Peyer's patch (tissue), 4 donors: ENCODE measurements around the gene REPIN1. TPM values are rescaled to one million over a fixed set of nuclear protein-coding genes. Genes with fewer than 3 reads are reported as not detected.

Source experiments
- DNase-seq, 3 donors: peaks; one replicate each; pipeline ENCODE4 v3.0.0-alpha.2; 2017 to 2019
- H3K27ac ChIP-seq, 4 donors: fragments of 200-600 bp; sonication (generic); one replicate each; pipeline ENCODE4 v1.5.1; 2016 to 2019
- H3K27me3 ChIP-seq, 2 donors: fragments of 200-600 bp; sonication (generic); one replicate each; pipeline ENCODE4 v1.5.1; 2019
- H3K36me3 ChIP-seq, 3 donors: fragments of 200-600 bp; sonication (generic); one replicate each; pipeline ENCODE4 v1.5.1; 2016 to 2019
- H3K4me1 ChIP-seq, 4 donors: fragments of 200-600 bp; sonication (generic); one replicate each; pipeline ENCODE4 v1.5.1; 2016 to 2019
- H3K4me3 ChIP-seq, 4 donors: fragments of 200-600 bp; sonication (generic); 1 replicate in 3 of 4; 2 replicates in 1 of 4; pipeline ENCODE4 v1.5.1; 2016 to 2019; ENCODE audit warnings: mild to moderate bottlenecking in 1 of 4
- H3K9me3 ChIP-seq, 4 donors: fragments of 200-600 bp; sonication (generic); one replicate each; pipeline ENCODE4 v1.5.1; 2016 to 2019; ENCODE audit warnings: mild to moderate bottlenecking in 1 of 4
- POLR2A ChIP-seq, 2 donors: fragments of 450-650 bp; IDR thresholded peaks; one replicate each; pipeline ENCODE4 v1.5.1; 2017; ENCODE audit warnings: antibody characterized with exemption in 2 of 2, mild to moderate bottlenecking in 2 of 2, moderate library complexity in 2 of 2
- total RNA-seq, 4 donors: library from RNA; depleted of rRNA; stranded (reverse); fragments of >200 nt; gene quantifications; one replicate each; pipeline ENCODE4 v1.1.0, GENCODE V29; 2016
- TF ChIP-seq, protein P1 (sequence below), 6 experiments: fragments of 450-650 bp in 4 of 6; fragments of 200-600 bp in 2 of 6; sonication (generic) in 1 of 6; IDR thresholded peaks; one replicate each; pipeline ENCODE4 v1.5.1; 2017 to 2019; ENCODE audit warnings: antibody characterized with exemption in 6 of 6, mild to moderate bottlenecking in 3 of 6, moderate library complexity in 1 of 6

Gene REPIN1
- total RNA-seq = 100 to 1,000 TPM; 138 to 209 (median 159) TPM

GRCh38 chr7:150368096-150368883 is at the start of gene REPIN1:
Gene REPIN1 (plus strand): TSS chr7:150368822. CDS start chr7:150369712, 890 bp downstream.
- peaks cover 0 to 43% (median 21%) of the 10 kb centered on the region in 4 donors for H3K4me1 ChIP-seq

DNA sequence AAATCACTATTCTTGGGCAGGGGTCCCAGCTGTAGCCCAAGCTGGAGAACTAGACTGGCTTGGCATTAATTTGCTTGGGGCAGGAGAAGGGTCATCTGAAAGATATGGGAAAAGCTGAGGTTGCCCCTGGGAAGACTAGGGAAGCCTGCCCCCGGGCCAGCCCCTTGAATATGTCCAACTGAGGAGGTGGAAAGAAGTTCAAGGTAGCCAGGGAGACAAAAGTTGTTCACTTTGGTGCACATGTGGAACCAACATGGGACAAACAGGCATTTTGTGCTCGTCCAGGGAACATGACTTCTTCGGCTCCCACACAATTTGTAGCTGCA is 46.9 kb upstream of the REPIN1 start:
- Histone ChIP-seq H3K4me1 (peaks cover 0 to 27% (median 8%) of the 10 kb centered on the region in 4 donors), H3K27me3 (no peaks in the 10 kb centered on the region), H3K36me3 (no peaks in the 10 kb centered on the region), H3K4me3 (peak overlapping the region in 1 of 4 donors; percentile 84), H3K9me3 (no peaks in the 10 kb centered on the region), H3K27ac (no peak overlapping the region)
- no peak for DNase-seq
- no peak for TF ChIP-seq POLR2A (IDR thresholded peaks at IDR 0.05)
- TF ChIP-seq, protein P1, sequence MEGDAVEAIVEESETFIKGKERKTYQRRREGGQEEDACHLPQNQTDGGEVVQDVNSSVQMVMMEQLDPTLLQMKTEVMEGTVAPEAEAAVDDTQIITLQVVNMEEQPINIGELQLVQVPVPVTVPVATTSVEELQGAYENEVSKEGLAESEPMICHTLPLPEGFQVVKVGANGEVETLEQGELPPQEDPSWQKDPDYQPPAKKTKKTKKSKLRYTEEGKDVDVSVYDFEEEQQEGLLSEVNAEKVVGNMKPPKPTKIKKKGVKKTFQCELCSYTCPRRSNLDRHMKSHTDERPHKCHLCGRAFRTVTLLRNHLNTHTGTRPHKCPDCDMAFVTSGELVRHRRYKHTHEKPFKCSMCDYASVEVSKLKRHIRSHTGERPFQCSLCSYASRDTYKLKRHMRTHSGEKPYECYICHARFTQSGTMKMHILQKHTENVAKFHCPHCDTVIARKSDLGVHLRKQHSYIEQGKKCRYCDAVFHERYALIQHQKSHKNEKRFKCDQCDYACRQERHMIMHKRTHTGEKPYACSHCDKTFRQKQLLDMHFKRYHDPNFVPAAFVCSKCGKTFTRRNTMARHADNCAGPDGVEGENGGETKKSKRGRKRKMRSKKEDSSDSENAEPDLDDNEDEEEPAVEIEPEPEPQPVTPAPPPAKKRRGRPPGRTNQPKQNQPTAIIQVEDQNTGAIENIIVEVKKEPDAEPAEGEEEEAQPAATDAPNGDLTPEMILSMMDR (IDR thresholded peaks at IDR 0.05) = no peak

More at GRCh38 chr7:150368096-150368883, at the start of gene REPIN1:
- Histone ChIP-seq H3K9me3 (no peaks in the 10 kb centered on the region), H3K36me3 (peaks cover 0 to 26% (median 0%) of the 10 kb centered on the region in 3 donors), H3K27ac (peak within 1 kb of the TSS; percentile 90 to 99 (median 96)), H3K4me3 (peak within 1 kb of the TSS; percentile 84 to 93 (median 91)), H3K27me3 (no peaks in the 10 kb centered on the region)
- DNase-seq = peak; percentile 85 to 96 (median 95)
- TF ChIP-seq, protein P1 (IDR thresholded peaks at IDR 0.05) = no peak
- TF ChIP-seq POLR2A (IDR thresholded peaks at IDR 0.05) = peak; percentile 35 to 76

- TF ChIP-seq, protein P1 (IDR thresholded peaks at IDR 0.05) = no peak
- no peak for TF ChIP-seq POLR2A (IDR thresholded peaks at IDR 0.05)
- DNase-seq = no peak
- Histone ChIP-seq H3K27ac (peak overlapping the region; percentile 86 to 93 (median 90)), H3K36me3 (peaks cover 0 to 3% (median 0%) of the 10 kb centered on the region in 3 donors), H3K9me3 (no peaks in the 10 kb centered on the region), H3K4me1 (peaks cover 0 to 27% (median 8%) of the 10 kb centered on the region in 4 donors), H3K27me3 (no peaks in the 10 kb centered on the region), H3K4me3 (peak overlapping the region; percentile 61 to 89 (median 73))
Measured at GRCh38 chr7:150322114-150322832, 46.3 kb upstream of the REPIN1 start.

GRCh38 chr7:150322833-150323681 is 45.6 kb upstream of the REPIN1 start, which contains the start of the genes ACTR3C and LRRC61:
Gene ACTR3C (minus strand): TSS chr7:150323545. CDS start chr7:150295296, 28,249 bp downstream.
Gene LRRC61 (plus strand): TSS chr7:150323355. CDS start chr7:150336862, 13,507 bp downstream.
- peaks cover 0 to 4% (median 0%) of the 10 kb centered on the region in 3 donors for H3K36me3 ChIP-seq
- H3K4me3 ChIP-seq = peak within 1 kb of the TSS; percentile 61 to 89 (median 73)
- TF ChIP-seq POLR2A (IDR thresholded peaks at IDR 0.05) = peak in 1 of 2 donors; percentile 37
- TF ChIP-seq, protein P1 (IDR thresholded peaks at IDR 0.05) = peak in 3 of 6 experiments; percentile 19 to 36 (median 26)
- peak within 1 kb of the TSS; percentile 86 to 93 (median 90) for H3K27ac ChIP-seq
- DNase-seq = peak; percentile 72 to 85 (median 81)
- H3K27me3 ChIP-seq = no peaks in the 10 kb centered on the region
- H3K9me3 ChIP-seq = no peaks in the 10 kb centered on the region
- peaks cover 0 to 27% (median 8%) of the 10 kb centered on the region in 4 donors for H3K4me1 ChIP-seq
